HG03280 (cell line): ENCODE results near the gene PUDP.

Experiments used
- ATAC-seq: cut with Tn5 transposase; IDR thresholded peaks from one replicate; pipeline ENCODE4 v1.9.1; 2021; ENCODE audit warnings: mild to moderate bottlenecking, moderate library complexity; ENCODE audit not compliant: unreplicated experiment

The PUDP gene

DNA sequence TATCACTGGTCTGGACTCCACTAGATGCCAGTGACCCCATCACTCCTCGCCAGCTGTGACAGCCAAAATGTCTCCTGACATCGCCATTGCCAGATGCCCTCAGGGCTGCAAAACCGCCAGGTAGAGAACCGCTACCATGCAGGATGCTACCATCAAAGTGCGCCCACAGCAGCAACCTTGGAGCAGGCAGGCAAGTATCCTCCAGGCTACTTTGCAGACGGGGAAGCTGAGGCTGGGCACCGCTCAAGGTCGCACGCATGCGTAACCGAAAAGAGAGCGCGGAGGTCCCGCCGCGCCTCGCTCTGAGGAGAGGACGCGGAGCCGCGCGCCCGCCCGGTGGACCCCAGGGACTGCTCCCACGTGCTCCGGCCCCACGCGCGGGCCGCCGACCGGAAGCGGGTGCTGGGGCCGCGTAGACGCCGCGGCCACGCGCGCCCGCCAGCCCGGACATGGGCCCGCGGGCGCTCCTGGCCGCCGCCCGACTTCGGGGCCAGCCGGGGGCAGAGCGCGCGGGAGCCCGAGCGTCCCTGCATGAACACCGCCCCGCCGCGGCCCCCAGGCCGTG, 458 bp downstream of the PUDP start, which contains the start of gene STS:
STS (plus strand) TSS at position 300 of the 565 bp plus-strand sequence. CDS start 105,488 bp downstream, outside the sequence.
- ATAC-seq = peak; percentile 36

DNA sequence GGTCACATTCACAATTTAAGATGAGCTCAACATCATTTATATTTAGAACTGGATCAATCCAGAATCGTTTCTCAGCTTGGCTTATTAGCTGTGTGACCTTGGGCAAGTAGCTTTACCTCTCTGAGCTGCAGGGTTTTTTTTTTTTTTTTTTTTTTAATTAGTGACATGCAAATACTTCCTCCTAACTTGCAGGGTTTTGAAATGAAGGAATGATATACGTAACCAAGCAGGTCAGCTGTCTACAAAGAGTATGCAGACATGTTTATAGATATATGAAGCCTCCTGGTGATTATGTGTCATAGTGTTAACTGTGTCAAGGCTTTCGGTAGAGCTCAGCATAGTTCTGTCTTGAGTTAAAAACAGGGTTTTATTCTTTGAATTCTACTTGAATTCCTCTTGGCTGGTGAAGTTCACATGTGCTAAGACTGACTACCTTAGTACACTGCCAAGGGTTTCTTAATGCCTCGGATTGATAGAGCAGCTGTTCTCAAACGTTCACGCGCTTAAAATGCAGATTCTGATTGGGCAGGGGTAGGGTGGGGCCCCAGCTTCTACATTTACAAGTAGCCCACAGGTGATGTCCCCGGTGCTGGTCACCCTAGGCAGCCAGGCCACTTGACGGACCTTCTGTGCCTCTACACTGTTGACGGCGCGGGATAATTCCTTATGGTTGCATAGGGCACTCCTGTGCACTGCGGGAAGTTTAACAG, 1.1 kb downstream of the PUDP start:
- peak; percentile 19 for ATAC-seq

DNA sequence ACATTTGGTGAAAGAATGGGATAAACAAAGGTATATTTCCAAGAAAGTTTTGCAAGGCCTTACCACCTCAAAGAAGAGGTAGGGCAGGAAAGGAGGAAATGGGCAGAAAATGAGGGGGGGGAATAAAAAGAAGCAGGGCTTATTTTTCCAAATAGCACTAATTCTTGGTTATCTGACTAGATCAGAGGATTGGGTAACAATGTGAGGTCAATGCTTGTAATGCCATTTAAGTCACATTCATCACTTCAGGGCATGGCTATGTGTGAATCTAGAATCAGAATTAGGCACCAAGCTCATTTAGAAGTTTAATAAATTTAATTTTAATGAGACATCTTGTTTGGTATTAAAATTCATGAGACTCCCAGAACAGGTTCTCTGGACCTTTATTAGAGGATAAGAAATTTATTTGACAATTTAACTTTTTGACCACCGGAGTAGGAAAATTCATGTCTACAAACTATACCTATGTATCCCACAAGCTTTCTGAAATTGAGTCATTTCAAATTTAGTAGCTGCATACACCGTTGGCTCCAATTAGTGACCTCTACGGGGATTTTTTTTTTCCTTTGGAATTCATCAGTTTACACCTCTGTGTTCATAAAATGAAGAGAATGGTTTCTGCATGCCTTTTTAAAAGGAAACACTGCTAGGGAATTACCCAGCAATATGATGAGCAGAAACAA, 1.8 kb downstream of the PUDP start:
- ATAC-seq = no peak

DNA sequence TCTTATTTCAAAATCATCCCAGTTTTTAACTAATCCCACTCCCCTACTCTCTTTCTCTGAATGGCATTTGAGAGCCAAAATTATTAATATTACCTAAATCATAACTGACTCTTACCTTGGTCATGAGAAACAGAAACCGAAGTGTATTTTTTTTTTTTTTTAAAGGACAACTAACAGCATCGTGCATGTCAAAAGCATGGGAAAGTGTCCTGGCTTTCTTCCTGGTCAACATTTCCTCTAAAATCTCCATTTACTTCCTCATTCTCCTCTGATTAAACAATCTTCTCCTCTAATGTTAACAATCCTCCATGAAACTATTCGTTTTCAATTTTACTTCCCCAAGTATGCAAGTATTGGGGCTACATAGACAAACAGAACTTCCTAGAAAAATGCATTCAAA, 2.5 kb downstream of the PUDP start:
- no peak for ATAC-seq

DNA sequence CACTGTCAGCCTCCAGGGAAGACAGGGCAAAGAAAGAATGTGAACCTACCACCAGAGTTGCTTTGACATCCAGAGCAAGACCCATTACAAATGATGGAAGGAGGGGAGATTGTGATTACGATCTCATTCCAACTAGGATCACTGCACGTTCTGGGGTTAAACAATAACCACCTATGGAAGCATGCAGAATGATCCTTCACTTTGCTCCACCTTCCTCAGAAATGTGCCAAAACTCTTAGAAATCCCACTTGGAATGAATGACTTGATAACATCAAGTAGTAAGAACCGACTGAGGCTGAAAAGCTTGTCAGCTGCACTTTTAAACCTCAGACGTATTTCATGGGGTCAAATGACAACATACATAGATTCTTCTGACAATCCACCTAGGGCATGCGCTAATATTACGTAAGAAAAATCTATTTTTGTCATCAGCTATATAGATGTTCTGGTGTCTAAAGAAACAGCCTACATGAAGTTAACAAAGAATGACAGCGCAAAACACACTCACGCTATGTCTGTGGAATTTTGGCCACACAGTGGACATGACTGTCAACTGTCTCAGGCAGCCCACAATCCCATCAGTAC, 3.9 kb downstream of the PUDP start:
- no peak for ATAC-seq

DNA sequence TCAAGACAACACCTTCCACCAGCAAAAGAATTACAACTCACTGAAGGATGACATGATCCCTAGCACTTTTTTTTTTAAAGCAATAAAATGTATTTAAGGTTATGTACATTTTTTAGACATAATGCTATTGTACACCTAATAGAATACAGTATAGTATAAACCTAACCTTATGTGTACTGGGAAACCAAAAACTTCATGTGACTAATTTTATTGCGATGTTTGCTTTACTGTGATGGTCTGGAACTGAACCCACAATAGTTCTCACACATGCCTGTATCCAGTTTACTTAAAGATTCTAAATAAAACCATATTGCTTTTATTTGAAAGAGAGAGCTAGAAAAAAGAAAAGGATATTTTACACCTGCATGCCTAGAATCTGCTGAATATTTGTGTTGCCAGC, 4.9 kb downstream of the PUDP start:
- no peak for ATAC-seq

DNA sequence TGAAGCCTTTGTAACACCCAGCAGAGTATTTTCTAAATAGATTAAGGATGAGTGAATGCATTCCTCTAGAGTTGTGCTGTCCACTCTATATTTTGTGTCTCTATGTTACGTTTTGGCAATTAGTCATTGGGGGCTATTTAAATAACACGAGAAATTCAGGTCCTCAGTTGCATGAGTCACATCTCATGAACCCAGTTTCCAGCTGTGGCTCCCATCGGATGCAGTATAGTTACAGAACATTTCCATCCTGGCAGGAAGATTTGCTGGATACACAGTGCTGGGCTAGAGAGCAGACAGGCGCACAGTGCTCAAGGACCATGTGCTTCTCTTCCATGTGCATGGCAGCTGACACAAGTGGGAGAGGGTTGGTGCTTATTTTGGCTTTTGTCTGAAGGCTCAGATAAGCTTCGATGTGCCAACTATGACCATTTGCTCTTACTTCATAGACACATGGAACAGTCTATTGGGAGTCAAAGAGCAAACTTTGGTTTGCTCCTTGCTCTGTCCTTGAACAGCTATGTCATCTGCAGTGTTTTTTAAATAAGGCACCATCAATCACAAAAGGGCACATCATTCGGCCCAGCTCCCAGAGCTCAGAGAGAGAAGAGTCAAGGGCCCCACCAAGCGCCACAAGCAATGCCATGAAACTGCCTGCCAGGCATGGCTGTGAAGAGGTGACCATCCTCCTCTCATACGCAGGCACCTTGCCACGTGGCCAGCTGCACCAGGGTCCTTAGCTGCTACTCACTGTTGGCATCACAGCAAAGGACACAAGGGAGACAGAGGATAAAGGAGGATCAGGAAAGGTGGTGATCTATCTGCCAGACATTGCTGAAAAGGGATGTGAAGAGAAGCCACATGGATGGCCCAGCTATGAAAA, 8.5 kb downstream of the PUDP start:
- ATAC-seq = no peak

DNA sequence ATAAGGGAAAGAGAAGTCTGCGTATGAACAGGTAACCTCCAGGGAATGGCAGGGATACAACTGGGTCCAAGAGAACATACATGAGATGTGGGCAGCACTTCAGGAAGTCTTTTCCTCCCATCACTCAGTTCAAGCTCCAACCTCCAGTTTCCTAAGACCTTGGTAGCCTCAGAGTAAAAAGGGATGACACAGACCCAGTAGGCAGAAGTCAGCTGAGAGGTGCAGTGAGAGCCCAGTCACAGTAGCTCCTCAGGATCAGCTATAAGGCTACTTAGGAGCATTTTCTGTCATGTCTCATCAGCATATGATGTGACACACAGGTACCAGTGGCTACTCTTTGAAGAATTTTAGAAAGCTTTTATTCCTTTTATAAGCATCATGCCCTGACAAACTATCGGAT, 13.0 kb downstream of the PUDP start:
- ATAC-seq = no peak

DNA sequence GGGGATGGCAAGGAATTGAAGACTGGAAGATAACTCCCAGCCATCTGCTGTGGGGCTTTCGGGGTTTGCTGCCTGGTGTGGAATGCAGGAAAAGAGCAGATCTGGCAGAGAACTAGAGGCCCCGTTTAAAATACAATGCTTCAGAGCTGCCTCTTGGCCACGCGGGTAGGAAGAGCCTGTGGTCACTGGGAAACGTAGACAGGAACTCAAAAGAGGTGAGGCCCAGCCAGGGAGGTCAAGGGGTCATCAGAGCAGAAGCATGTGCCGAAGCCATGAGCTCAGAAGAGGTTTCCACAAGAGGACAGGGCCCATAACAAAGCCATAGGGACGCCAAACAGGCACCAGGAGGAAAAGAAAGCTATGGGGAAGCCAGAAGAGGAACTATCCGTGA, 14.9 kb downstream of the PUDP start:
- ATAC-seq = no peak

DNA sequence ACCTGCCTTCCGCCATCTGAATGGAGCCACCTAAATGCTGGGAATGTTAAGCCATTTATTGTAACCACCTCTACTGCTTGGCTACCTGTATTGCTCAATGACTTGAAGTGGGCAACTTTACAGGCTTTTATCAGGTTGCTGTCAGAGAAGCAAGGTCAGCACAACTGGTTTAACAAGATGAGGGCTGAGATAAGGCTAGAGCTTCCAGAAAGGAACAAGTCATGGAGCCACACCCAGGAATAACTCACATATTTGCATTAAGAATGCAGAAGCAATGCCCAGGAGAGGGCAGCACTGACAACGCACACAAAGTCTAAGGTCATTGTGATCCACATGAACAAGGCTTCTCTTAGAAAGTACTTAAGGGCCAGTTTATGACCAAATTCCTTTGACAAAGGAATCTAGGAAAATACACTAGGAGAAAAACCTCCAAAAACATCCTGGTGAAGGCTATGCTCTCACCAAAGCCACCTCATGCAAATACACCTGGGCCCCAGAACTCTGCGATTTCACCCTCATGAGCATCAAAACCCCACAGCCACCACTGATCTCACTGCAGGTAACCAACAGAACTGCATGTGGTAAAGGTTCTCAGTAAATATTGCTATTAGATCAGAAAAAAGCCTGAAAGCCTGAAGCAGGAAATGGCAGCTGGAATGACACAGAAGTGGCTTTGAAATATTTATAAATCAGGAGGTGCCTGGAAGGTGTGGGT, 15.5 kb downstream of the PUDP start:
- ATAC-seq = peak; percentile 87

DNA sequence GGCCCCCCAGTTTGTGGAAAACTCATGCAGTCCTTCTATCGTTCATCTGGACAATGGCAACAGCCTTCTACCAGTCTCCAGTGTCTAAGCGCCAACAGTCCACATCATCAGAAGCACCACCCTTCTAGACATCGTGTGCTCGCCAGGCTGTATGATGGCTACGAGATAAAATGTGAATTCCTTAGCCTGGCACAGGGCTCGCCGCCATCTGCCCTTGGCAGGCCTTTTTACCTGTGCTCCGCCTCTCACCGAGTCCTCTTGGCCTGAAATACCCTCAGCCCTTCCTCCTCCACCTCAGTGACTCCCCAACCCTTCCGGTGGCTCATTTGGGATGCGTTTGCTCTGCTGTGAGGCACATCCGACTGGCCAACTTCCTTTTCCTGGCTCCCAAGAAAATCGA, 16.3 kb downstream of the PUDP start:
- no peak for ATAC-seq

DNA sequence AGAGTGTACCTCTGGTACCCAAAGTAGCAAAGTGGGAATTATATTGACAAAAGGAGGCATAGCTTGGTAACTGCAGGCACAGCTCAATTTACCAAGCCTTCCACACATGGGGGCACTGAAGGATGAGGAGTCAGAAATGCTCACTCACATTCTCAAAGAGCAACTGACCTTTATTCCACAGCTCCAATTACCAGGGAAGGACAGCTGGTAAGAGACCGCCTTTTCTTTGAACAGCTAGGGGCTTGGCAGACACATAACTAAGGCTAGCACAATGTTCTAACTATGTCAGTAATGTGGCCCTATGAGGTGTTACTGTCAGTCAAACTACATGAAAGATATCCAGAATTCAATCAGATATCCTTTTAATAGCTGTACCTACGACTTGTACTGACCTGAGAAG, 20.9 kb downstream of the PUDP start:
- no peak for ATAC-seq

DNA sequence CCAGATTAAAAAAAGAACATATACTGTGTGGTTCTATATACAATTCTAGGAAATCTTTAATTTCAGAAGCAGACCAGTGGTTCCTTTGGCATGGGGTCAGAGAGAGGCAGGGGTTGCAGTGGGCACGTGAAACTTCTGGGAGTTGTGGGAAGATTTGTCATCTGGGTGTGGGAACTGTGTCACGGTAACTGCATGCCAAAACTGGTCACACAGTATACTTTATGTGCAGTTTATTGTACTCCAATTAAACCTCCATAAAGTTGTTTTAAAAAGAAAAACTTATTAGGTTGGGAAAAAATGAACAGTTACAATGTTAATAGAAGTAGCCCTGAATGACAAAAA, 27.1 kb downstream of the PUDP start:
- ATAC-seq = no peak

DNA sequence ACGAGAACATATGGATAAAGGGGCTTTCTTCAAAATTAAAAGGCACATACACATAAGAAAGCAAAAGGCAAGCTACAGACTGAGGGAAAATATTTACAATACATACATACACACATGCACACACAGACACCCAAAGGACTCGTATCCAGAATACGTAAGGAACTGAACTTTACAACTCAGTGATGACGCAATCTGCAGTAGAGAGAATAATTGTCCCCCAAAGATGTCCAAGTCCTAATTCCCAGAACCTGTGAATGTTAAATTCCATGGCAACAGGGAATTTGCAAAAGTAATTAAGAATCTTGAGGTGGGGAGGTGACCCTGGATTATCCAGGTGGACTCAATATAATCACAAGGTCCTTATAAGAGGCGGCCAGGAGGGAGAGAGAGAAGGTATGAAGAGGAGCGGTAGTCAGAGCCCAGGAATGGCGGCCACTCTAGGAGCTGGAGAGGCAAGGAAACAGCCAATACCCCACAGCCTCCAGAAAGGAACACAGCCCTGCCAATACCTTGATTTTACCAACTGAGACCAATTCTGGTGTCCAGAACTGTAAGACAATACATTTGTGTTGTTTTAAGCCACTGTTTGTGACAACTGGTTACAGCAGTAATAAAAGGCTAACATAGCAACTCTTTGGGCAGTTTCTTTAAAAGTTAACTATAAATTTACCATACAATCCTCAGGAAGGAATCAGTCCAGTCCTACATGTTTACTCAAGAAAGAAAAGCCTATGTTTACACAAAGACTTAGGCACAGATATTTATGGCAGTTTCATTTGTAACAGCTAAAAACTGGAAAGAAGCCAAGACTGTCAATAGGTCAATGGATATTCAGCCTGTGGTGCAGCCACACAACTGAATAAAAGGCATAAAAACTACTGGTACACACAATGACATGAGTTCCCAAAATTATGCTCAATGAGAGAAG, 27.7 kb downstream of the PUDP start:
- ATAC-seq = no peak

DNA sequence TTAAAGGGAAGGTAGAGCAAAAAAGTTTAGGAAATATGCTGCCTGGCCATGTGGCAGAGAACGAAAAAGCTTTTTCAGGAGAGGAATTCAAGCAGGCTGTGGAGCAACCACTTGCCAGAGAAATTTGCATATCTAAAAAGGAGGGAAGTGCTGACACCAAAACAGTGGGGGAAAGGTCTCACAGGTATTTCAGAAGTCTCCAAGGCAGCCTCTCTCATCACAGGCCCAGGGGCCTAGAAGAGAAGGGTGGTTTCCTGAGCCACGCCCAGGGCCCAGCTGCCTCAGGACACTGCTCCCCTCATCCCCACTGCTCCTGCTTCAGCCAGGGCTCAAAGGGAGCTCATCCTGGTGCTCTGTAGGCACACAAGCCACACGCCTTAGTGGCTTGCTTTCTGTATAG, 30.4 kb downstream of the PUDP start:
- peak; percentile 35 for ATAC-seq

DNA sequence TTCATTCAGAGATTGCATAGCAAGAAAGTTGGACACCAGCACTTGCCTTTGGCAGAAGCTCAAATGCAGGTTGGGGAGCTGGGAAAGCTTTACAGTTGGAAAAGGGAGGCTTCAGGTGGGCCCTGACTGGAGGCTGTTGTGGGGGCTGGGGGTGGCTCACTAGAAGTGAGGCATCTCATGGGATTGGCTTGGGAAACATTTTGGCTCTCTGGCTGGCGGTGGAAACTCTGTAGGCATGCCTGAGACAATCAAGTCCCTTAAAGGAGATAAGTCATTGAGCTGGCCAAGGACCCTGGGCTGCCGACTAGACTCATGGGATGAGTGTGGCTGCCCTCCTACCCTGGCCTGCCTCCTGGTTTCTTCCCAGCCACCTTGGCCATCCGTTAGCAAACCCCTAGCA, 31.9 kb downstream of the PUDP start:
- ATAC-seq = no peak

DNA sequence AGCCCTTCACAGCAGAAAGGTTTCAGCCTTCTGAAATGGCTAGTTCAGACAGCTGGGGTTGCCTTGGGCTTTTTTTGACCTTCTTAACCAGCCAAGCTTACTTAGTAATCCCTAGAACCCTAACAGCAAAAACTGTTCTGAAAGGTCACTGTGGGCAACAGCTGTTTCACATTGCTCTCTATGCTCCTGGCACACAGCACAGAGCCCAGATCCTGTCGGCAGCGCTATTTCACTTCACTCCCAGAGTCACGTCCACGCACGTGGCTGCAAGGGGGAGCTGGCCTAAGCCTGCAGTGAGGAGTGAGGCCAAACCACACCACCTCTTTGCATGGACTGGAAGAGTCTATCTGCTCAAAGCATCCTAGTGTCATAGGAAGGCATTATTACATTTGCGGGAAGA, 32.4 kb downstream of the PUDP start:
- ATAC-seq = peak; percentile 65

DNA sequence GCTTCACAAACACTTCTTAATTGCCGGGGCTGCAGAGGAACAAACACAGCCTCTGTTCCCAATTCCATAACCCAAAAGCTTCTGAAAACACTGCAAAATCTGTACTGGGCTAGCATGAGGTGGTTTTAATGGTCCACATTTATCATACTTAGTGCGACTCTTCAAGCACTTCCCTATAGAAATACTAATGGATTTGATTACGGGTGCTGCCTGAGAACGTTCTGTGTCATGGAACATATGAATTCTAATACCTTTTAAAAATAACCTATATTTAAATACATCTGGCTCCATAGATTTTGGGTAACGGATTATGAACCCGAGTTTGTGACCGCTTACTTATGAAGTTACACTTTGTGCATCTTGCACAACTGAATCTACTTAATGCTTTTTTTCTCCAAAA, 35.9 kb downstream of the PUDP start:
- ATAC-seq = no peak

DNA sequence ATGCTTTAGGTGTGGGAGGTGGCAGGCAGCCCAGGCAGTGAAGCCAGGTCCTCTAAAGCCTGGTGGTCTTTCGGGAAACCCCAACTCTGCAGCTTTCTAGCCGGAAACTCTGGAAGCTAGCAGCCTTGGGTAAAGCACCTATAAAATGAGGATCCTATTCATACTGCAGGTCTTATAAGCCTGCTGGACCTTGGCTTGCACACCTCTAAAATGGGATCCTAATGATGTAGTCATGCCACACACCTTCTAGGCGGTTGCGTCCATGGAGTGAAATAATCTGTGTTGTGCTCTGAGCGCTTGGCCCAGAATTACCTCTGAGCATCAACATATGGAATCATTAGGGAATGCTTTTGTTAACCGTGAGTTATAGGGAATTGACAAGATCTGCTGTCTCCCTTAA, 36.4 kb downstream of the PUDP start:
- no peak for ATAC-seq
